GM19438 (cell line): Measurements from ENCODE around the gene TSPAN6.

ENCODE experiments used
- ATAC-seq: cut with Tn5 transposase; IDR thresholded peaks from one replicate; pipeline ENCODE4 v1.9.1; 2021; ENCODE audit warnings: low read depth; ENCODE audit not compliant: unreplicated experiment

The TSPAN6 gene, protein sequence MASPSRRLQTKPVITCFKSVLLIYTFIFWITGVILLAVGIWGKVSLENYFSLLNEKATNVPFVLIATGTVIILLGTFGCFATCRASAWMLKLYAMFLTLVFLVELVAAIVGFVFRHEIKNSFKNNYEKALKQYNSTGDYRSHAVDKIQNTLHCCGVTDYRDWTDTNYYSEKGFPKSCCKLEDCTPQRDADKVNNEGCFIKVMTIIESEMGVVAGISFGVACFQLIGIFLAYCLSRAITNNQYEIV

DNA sequence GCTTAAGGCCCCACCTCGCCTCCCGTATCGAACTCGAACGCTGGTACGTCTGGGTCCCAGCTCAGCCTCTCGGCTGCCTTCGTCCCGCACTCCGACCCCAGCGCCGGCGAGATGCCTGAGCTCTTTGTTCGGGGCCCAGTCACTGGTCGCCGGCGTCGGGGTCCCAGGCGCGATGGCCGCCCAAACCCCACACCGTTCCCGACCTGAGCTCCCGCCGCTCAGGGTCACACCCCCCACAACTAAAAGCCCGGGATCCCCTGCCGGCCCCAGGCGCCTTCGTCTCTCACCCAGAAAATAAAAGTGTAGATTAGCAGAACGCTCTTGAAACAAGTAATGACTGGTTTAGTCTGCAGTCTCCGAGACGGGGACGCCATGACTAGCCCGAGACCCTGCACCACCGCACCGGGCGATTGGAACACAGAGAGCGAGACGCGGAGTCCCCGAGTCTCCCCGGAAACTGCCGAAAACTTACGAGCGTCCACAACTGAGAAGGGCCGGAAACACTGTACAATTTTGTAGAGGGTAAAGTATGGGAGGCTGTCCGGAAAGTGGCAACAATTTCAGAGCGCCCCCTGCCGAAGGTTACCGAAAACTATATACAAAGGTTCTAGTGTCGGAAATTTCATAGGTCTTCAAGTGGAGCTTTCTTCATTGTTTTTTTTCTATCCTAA lies at the start of gene TSPAN6:
TSS of gene TSPAN6 (minus strand) at position 486 of the 671 bp plus-strand sequence. CDS start at position 374, 112 bp downstream.
- ATAC-seq = peak; percentile 90

DNA sequence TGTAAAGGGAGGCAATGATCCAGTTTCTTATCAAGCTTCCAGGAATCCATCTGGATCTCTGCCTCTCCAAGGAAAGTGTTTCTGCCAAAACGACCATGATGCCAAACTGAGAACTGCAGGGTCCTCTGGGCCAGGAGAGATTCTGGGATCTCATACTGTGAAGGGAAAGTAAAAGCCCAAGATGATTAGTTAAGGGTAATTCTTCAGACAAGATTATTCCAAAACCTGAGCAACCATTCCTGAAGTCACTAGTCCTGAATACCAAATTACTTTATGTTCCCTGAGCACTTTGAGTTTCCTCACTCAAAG lies 49.3 kb upstream of the TSPAN6 start:
- no peak for ATAC-seq

DNA sequence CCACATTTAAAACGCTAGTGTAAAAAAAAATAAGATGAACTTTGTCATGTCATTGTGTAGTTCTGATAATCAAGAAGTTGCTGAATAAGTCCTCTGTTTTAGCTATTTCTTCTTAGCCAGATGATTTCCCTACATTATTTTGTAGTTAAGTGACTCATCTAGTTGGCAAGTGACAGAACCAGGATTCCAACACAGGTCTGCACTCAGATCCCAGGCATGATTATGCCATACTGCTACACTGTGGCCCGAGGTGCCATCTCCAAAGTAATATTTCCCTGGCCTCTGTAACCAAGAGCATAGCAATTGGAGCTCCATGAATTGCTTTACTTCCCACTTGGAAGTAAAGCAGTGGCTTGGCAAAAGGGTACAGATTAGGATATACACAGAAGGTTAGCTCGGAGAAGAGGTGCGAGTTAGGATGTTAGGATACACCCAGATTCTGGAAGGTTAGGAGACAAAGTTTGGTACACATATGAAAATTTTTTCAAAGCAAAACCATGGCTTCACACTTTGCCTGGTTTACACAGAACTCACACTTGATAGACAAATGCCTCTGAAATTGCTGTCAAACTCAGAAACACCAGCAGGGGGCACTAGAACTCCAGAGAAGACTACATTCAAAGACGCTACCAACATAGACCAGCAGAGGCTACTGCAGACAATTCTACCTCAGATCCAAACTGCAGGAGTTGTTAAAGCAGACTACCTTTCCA lies 48.8 kb upstream of the TSPAN6 start:
- ATAC-seq = peak; percentile 83

DNA sequence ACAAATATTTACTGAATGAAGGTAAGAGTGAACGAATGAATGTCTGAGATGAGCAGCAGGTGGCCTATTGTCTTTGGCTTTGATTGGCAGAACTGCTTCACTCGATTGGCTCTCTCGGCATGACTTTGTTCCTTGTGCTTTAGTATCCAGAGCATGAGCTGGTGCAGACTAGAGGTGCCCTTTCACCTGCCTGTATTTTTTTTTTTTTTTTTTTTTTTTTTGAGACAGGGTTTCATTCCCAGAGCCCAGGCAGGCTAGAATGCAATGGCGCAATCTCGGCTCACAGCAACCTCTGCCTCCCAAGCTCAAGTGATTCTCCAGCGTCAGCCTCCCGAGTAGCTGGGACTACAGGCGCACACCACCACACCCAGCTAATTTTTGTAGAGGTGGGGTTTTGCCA lies 46.3 kb upstream of the TSPAN6 start:
- no peak for ATAC-seq

DNA sequence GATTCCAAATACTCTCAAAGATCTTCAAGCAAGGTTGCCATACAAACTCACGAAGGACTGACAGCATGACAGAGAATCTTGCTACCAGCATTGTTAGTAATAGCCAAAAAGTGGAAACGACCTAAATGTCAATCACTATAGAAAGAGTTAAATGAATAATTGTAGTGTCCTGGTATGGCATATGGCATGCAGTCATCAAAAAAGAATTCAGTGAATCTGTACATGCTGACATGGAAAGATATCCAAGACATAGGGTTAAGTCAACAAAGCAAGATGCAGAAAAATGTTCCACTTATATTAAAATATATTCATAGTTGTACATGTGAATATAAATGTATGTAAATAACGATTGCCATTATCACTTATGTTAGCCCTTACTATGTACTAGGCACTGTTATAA lies 45.0 kb upstream of the TSPAN6 start:
- no peak for ATAC-seq

DNA sequence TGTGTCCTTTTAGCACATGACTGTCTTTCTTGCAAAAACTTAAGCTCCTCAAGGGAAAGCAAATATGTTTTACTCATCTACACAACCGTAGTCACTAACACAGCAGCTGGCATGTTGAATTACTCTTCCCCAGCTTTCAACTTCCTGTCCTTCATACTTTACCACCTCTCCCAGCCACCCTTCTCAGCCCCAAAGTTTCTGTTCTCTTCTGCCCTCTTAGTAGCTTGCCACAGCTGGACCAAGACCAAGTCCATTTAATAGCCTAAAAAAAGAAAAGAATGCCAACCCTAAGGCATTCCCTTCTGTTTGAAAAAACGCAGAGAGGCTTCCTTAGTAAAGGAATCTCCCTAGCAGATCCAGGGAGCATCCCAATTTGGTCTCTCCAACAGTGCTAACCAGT lies 44.1 kb upstream of the TSPAN6 start:
- ATAC-seq = no peak

DNA sequence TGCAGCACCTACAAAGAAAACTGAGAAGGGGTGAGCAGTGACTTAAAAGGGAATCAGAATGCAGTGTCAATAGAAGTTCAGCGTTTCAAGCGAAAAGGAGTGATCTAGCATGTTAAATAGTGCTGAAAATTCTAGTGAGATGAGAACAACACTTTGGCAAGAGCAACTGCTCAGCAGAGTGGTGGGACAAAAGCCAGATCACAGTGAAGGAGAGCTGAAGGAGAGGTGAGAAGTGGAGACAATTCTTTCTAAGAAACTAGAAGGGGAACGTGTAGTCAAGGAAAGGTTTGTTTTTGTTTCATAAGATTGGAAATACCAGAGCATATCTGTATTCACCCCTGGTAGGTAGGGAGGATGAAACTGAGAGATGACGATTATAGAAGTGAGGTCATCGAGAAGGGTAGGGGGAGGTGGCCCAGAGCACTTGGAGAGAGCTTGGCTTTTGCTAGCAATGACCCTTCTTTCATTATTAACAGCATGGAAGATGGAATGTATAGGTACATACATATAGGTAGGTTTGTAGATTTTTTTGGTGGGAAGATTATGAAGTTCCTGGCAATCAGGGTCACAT lies 41.1 kb upstream of the TSPAN6 start:
- ATAC-seq = no peak

DNA sequence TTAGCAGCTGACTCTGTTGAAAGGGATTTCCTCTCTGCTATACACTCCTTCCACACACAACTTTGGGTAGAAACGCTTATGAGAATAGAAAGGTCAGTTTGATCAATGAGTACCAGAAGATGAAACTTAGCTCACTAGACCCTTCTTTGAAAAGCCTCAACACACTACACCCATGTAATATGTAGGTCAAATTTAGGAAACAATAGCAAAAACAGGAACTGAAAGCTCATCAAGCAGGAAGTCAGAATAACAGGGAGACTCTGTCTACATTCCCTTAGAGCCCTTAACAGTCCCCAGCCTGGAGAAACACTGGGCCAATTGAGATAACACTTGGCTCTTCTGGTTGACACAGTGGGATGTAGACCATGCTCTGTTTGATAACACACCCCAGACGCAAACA lies 38.1 kb upstream of the TSPAN6 start:
- no peak for ATAC-seq

DNA sequence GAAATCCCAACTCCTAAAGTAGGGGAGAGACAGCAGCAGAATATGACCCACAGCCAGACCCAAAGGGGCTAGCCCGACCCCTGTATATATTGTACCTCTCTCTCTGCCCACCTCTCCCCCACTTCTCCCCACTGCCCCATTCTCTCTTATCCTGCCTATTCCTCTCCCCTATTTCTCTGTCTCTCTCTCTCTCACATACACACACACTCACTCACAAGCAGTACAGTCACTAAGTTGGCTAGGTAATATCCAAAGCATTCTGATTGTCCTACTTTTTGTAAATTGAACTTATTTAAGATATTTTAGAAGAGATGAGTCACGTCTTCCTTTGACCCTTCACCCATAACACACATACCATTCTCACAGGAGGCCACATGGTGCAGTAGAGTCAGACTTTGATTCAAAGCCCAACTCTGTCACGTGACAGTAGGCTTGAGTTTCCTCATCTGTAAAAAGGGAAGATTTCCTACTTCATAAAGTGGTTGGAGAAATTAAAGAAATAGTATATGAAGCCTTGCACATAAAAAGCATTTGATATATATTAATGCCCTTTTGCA lies 36.9 kb upstream of the TSPAN6 start:
- no peak for ATAC-seq

DNA sequence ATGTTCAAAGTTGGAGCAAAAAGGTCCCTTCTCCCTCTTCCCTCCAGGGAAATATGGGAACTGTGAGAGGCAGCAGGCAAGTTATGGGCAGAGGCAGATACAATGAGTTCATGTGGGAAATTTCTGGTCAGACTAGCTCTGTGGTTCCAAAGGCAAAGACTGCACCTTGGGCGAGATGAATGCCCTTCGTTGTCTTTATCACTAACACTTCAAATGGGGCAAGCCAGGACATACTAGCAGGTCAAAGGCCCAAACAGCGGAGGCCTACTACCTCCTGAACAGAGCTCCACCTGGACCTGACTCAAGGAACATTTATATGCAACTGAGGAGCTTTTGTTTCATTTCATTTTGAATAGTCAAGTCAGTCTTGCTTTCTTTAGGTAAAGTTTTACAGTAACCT lies 36.4 kb upstream of the TSPAN6 start:
- ATAC-seq = no peak

DNA sequence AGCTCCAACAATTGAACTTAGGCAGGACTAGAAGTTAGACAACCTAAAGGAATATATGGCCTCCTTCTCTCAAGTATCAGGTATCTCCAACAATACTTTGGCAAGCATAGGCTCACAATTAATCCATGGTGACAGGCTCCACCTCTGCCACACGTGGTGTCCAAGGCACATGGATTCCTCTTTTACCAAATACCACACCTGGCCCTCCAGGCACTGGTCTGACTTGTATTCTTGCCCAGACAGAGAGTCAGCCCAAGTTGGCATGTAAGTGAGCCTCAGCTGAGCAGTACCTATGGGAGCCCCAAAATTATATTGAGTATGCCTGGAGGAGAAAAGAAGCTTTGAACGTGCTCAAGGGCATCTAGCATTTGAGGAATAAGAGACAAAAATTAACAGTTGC lies 27.0 kb upstream of the TSPAN6 start:
- no peak for ATAC-seq

DNA sequence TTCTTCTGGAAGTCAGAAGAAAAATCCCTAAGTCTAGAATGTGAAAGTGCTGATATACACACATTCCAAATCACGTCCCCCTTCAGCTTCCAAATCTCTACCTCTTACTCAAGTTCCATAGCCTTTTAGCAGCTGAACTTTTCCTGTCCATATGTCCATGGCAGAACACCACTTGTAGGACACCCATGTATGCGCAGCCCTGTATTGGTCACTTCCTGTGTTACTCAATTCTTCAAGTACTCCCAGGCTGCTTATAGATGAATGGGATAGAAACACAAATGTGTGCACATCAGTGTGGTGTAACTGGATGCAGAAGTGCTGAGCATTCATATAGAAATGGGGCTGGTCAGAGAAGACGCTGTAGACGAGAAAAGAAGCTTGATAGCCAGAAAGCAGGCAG lies 26.2 kb upstream of the TSPAN6 start:
- ATAC-seq = no peak

DNA sequence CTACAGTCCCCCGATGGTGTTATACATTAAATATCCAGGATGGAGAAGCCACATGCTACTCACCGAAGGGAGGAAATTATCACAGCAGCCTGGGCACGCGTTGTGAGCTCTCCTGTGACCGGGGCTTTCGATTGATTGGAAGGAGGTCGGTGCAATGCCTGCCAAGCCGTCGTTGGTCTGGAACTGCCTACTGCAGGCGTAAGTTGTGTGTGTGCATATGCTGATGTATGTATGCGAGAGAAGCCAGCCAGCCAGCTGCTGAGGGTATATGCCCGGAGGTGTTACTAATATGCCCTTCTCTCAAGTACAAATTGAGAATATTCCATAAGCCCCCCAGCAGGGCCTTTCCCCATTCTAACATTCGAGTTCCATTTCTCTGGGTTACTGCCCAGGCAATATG lies 25.6 kb upstream of the TSPAN6 start:
- ATAC-seq = no peak

DNA sequence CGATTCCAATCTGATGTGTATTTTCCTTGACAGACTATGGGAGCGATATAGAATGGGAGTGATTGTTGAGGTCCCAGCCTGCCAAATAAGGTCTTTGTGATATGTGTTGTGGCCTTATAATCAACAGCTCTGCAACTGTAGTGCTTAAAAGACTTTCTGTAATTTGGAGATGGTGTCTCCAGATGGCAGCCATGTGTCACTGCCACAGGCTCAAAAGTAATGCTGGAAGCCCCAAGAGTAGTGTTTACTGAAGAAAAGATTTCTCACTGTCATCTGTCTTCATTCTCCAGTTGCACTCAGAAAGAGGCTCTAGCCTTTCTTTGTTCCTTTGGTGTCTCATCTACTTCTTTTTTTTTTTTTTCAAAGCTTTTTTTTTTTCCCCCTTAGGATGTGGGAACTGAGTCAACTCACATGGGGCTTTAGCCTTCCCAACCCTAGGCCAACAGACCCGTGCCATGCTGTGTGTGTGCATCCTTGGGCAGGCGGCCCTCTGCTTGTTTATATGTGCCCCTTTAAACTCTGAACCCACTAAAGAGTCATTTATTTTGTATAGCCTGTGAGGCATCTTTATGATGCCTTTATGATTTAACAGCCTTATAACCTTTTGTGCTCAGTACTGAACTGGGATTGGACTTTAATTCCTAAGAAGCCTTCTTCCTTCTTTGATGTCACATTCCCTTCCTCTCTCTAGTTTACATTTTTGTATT lies 23.0 kb upstream of the TSPAN6 start:
- no peak for ATAC-seq

DNA sequence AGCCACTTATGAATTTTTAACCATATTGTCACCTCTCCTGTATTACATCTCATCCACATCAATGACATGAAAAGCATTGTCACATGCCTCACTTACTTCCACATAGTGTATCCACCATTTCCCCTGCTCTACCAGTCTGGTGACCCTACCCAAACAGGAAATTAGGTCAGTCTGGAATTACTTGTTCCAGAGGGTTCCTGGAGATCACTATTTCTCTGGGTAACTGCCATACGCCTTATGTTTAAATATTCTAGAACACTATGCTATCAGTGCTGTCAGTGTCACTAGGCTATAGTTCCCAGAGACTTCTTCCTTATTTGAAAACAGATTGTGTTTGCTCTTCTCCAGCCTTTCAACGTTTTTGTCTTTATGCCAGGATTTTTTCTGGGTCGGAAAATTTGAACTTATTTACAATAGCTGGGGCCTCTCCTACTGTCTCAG lies 22.4 kb upstream of the TSPAN6 start:
- ATAC-seq = no peak

DNA sequence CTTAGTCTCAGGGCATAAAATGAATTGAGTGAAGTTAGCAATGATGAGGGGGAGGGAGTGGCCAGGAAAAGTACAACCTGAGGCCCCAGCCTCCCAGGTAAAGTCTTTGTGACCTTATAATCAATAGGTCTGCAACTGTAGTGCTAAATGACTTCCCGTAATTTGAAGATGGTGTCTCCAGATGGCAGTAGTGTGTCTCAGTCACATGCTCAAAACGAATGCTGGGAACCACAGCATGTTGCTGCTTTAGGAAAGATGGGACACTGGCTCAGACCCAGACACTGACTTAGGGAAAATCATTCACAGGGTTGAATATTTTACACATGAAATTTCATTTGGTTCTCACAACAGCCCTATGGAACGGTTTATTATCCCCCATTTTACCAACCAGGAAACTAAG lies 17.7 kb upstream of the TSPAN6 start:
- no peak for ATAC-seq

DNA sequence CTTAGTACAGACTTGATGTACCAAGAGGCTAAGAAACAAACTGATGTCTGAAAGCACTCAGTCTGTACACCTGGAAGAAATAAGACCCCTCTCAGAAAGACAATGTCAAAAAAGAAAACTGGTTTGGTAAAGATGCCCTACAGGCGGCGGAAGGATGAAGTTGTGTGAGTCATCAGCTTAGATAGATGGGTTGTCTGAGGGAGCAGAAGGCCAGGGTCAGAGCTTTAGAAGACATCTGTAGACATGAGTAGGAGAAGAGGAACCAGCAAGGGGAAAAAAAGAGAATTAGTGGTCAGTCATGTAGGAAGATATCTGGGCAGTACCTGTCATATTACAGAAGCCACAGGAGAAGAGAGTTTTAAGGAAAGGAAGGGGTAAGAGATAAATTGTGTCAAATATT lies 15.7 kb upstream of the TSPAN6 start:
- ATAC-seq = no peak

DNA sequence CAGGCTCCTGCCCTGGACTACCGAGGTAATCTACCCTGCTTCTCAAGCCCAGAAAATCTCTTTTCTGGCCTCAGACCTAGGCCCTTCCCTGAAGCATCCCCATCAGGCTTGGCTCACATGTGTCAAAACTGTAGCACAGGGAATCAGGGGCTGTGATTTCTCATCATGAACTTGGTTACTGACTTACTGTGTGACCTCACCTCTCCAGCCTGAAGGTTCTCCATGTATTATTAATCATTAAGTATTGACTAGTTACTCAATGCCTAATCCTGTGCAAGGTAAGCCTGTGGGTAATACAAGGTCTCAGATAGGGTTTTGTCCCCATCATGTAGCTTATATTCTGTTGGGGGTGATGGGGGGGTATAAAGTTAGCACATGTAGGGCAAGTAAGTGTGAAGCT lies 14.2 kb upstream of the TSPAN6 start:
- ATAC-seq = no peak

DNA sequence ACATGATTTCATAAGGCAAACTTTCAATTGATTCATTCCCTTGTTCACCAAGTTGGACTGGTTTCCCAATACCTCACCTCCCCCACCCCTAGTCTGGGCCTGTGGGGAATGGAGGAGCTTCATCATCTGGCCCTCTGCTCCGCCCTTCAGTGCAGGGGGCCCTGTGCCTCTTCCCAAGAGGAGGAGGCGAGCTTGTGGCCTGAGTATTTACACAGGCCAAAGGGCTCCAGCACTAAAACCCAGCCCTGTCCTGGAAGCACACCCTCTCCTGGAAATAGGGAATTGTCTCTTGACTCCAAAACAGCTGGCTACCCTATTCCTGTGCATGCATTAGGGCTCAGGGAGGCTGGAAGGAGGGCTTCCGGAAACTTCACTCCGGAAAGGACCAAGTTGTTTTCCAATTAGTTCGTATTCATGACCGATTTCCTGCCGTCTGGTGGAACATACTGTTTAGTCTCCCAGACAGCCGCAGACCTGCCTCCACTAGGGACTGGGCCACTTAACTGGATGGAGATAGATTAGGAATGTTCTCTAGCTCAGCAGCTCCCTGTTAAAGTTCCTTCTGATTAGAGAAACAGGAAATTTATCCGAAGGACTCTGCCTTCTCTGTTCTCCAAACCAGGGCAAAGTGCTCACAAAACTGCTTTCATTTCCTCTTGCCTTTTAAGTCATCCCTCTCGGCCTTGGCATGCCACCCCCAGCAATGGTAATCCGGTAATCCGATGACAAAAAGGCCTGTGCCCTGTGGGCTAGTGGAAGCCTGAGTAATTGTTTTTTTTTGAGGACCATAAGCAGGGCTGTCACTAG lies 13.1 kb upstream of the TSPAN6 start:
- no peak for ATAC-seq
